ELR (cell line): ENCODE data around the gene KLHL36.
"Not testable (repeated sequence)": the region's sequence is repeated elsewhere in the genome, so short reads cannot be mapped to it uniquely, and the experiment has no call there.

Source experiments
- DNase-seq: peaks from one replicate; pipeline ENCODE4 v3.0.0-alpha.2; 2015; ENCODE audit warnings: low read depth

KLHL36 gene

GRCh38 chr16:84673203-84673535 lies 24.9 kb downstream of the KLHL36 start:
- DNase-seq, result peak; percentile 57

GRCh38 chr16:84673561-84673960 lies 25.2 kb downstream of the KLHL36 start:
- no peak for DNase-seq

- DNase-seq, result no peak
These were observed 27.1 kb downstream of the KLHL36 start for GRCh38 chr16:84675423-84675822.

- no peak for DNase-seq
These were observed 27.6 kb downstream of the KLHL36 start for GRCh38 chr16:84675884-84676283.

- DNase-seq, result no peak
These were observed 28.9 kb downstream of the KLHL36 start for GRCh38 chr16:84677017-84677803.

GRCh38 chr16:84677849-84678248 lies 29.5 kb downstream of the KLHL36 start:
- no peak for DNase-seq

- no peak for DNase-seq
These were observed 30.2 kb downstream of the KLHL36 start for GRCh38 chr16:84678541-84678940.

GRCh38 chr16:84680165-84680842 lies 32.0 kb downstream of the KLHL36 start:
- no peak for DNase-seq

GRCh38 chr16:84680843-84681629 lies 32.7 kb downstream of the KLHL36 start:
- DNase-seq, result no peak

- no peak for DNase-seq
These were observed 35.6 kb downstream of the KLHL36 start for GRCh38 chr16:84683691-84684591.

GRCh38 chr16:84684592-84684965 lies 36.3 kb downstream of the KLHL36 start:
- no peak for DNase-seq

GRCh38 chr16:84685210-84685609 lies 36.9 kb downstream of the KLHL36 start:
- DNase-seq, result no peak

- no peak for DNase-seq
These were observed 38.5 kb downstream of the KLHL36 start for GRCh38 chr16:84686707-84687298.

- DNase-seq, result peak; percentile 95
These were observed 39.4 kb downstream of the KLHL36 start for GRCh38 chr16:84687715-84688114.

- not testable (repeated sequence) for DNase-seq
These were observed 39.9 kb downstream of the KLHL36 start for GRCh38 chr16:84688163-84688562.

GRCh38 chr16:84689111-84689510 lies 40.8 kb downstream of the KLHL36 start:
- peak; percentile 98 for DNase-seq

- no peak for DNase-seq
These were observed 41.9 kb downstream of the KLHL36 start for GRCh38 chr16:84690088-84690819.

- peak; percentile 63 for DNase-seq
These were observed 44.3 kb downstream of the KLHL36 start for GRCh38 chr16:84692451-84693214.

GRCh38 chr16:84693869-84694268 lies 45.6 kb downstream of the KLHL36 start:
- DNase-seq, result not testable (repeated sequence)

GRCh38 chr16:84694980-84695379 lies 46.7 kb downstream of the KLHL36 start:
- no peak for DNase-seq
